Activated T-helper 17 cell treated with anti-CD3 and anti-CD28 coated beads, Interleukin-2, amount 50 U/mL, for 72 hours (primary cell): Measurements from ENCODE around the gene C3AR1. TPM values are rescaled to one million over a fixed set of nuclear protein-coding genes. Genes with fewer than 3 reads are reported as not detected.
"Not testable (repeated sequence)": the region's sequence is repeated elsewhere in the genome, so short reads cannot be mapped to it uniquely, and the experiment has no call there.

Experiments
- ATAC-seq: fragments of 150-1000 bp; cut with Tn5 transposase; replicated peaks from 2 replicates; pipeline ENCODE4 v1.10.0; 2021; ENCODE audit warnings: mild to moderate bottlenecking, moderate library complexity
- H3K27ac Mint-ChIP-seq: one replicate; pipeline ENCODE4 v1.8.0; 2022; ENCODE audit warnings: mixed read lengths
- H3K27me3 Mint-ChIP-seq: one replicate; pipeline ENCODE4 v1.8.0; 2022; ENCODE audit warnings: mixed read lengths
- H3K36me3 Mint-ChIP-seq: one replicate; pipeline ENCODE4 v1.8.0; 2022; ENCODE audit warnings: low read depth, mild to moderate bottlenecking, mixed read lengths
- H3K4me1 Mint-ChIP-seq: one replicate; pipeline ENCODE4 v1.8.0; 2022; ENCODE audit warnings: mixed read lengths
- H3K4me3 Mint-ChIP-seq: one replicate; pipeline ENCODE4 v1.8.0; 2022; ENCODE audit warnings: mild to moderate bottlenecking, mixed read lengths
- H3K9me3 Mint-ChIP-seq: one replicate; pipeline ENCODE4 v1.8.0; 2022; ENCODE audit warnings: mixed read lengths
- total RNA-seq, 2 donors: library from RNA; stranded (reverse); gene quantifications; one replicate each; pipeline ENCODE4 v1.2.3, GENCODE V29; 2022

Gene C3AR1
- total RNA-seq, 2 donors from 2014 or later, result 6.4 to 7.3 TPM

DNA sequence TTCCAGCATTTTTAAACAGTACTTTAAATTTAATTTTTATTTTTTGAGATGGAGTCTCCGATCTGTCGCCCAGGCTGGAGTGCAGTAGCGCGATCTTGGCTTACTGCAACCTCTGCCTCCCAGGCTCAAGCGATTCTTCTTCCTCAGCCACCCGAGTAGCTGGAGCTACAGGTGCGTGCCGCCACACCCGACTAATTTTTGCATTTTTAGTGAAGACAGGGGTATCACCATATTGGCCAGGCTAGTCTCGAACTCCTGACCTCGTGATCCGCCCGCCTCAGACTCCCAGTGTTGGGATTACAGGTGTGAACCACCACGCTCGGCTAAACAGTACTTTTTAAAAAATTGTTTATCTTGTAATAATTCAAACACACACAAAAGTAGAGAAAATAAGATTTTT is 37.9 kb downstream of the C3AR1 start:
- H3K4me3 Mint-ChIP-seq, result peak overlapping the region; percentile 96
- ATAC-seq, result no peak
- peaks cover 4% of the 10 kb centered on the region for H3K4me1 Mint-ChIP-seq
- H3K36me3 Mint-ChIP-seq, result peaks cover 14% of the 10 kb centered on the region
- H3K9me3 Mint-ChIP-seq, result no peaks in the 10 kb centered on the region
- H3K27me3 Mint-ChIP-seq, result no peaks in the 10 kb centered on the region
- H3K27ac Mint-ChIP-seq, result peak overlapping the region; percentile 99

GRCh38 chr12:8027856-8028255 is 38.3 kb downstream of the C3AR1 start:
- Mint-ChIP-seq H3K9me3 (no peaks in the 10 kb centered on the region), H3K36me3 (peaks cover 14% of the 10 kb centered on the region), H3K4me3 (peak overlapping the region; percentile 96), H3K27me3 (no peaks in the 10 kb centered on the region), H3K4me1 (peaks cover 4% of the 10 kb centered on the region), H3K27ac (peak overlapping the region; percentile 99)
- ATAC-seq, result no peak

DNA sequence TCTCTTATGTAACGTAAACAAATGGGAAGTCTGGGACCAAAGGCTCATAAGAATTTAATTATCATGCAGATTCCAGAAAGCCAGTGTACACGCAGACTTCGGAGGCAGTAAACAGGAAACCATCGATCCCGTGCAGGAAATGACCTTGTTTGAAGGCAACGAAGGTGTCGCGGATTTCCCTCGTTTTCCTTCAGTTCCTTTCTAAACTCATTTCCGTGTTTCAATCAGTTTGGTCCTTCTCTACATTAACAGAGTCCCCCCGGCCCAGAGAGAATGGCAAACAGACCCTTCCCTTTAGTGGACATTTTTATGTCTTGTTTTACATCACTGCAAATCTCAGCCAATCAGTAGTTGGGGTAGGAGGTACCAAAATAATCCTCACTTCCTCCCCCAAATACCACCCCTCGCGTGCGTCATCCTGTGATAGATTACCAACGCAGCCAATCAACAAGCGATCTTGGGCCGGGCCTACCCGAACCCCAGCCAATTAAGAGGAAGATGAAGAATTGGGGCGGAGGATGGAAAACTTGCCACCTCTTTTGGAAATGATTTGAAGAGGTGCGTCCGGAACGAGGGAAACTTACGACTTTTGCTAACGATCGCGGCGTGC is 39.8 kb downstream of the C3AR1 start:
- Mint-ChIP-seq H3K9me3 (no peaks in the 10 kb centered on the region), H3K4me3 (peak overlapping the region; percentile 96), H3K36me3 (peaks cover 14% of the 10 kb centered on the region), H3K27me3 (no peaks in the 10 kb centered on the region), H3K4me1 (peaks cover 4% of the 10 kb centered on the region), H3K27ac (peak overlapping the region; percentile 99)
- peak; percentile 98 for ATAC-seq

- Mint-ChIP-seq H3K9me3 (no peaks in the 10 kb centered on the region), H3K4me3 (peak overlapping the region; percentile 47), H3K27ac (no peak overlapping the region)
Observed at GRCh38 chr12:8018666-8019581, 47.2 kb downstream of the C3AR1 start.

GRCh38 chr12:8018213-8018612 is 47.9 kb downstream of the C3AR1 start:
- H3K27me3 Mint-ChIP-seq, result peaks cover 22% of the 10 kb centered on the region
- not testable (repeated sequence) for H3K36me3 Mint-ChIP-seq, H3K9me3 Mint-ChIP-seq, ATAC-seq, H3K27ac Mint-ChIP-seq, H3K4me1 Mint-ChIP-seq
- H3K4me3 Mint-ChIP-seq, result peak overlapping the region; percentile 47

More at GRCh38 chr12:8018666-8019581, 47.2 kb downstream of the C3AR1 start:
- H3K36me3 Mint-ChIP-seq, result no peaks in the 10 kb centered on the region
- peak; percentile 43 for ATAC-seq
- H3K4me1 Mint-ChIP-seq, result no peaks in the 10 kb centered on the region
- H3K27me3 Mint-ChIP-seq, result peaks cover 22% of the 10 kb centered on the region

DNA sequence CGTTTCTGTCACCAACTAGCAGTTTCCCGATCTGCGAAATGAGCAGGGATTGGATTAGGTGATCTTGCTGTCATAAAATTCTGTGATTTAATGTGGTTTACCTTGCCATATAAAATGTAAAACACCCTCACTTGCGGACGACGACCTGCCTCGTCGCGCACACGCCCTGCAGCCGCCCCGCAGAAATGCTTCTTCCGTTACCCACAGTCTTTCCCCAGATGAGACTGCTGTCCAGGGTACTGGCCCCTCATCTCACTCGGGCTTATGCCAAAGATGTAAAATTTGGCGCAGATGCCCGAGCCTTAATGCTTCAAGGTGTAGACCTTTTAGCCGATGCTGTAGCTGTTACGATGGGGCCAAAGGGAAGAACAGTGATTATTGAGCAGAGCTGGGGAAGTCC is 51.3 kb downstream of the C3AR1 start:
- no peak for ATAC-seq
- Mint-ChIP-seq H3K27me3 (peaks cover 27% of the 10 kb centered on the region), H3K36me3 (no peaks in the 10 kb centered on the region), H3K4me3 (no peak overlapping the region), H3K9me3 (no peaks in the 10 kb centered on the region), H3K27ac (no peak overlapping the region), H3K4me1 (no peaks in the 10 kb centered on the region)

DNA sequence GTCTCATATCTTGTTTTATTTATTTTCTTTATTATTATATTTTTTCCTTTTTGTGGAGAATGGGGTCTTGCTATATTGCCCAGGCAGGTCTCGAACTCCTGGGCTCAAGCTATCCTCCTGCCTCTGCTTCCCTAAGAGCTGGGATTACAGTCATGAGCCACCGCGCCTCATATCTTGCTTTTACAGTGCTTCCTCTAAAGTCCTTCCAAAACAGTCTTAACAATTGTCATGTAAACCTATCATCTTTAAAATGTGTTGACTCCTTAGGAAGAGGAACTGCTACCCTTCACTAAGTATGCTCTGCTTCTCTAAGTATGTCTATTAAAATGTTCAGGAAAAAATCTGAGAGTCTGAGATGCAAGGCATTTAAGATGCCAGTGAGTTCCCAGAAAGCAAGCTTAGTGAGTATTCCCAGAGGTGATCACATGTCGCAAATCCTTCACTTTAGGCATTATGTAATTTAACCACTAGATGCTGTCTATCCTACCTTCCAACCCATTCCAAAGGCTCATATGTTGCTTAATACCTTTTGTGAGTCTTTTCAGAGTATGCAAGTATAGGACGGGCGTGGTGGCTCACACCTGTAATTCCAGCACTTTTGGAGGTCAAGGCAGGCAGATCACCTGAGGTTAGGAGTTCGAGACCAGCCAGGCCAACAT is 53.4 kb downstream of the C3AR1 start:
- Mint-ChIP-seq H3K9me3 (no peaks in the 10 kb centered on the region), H3K36me3 (no peaks in the 10 kb centered on the region), H3K4me3 (no peak overlapping the region), H3K27me3 (peaks cover 27% of the 10 kb centered on the region), H3K27ac (no peak overlapping the region), H3K4me1 (no peaks in the 10 kb centered on the region)
- ATAC-seq, result no peak

DNA sequence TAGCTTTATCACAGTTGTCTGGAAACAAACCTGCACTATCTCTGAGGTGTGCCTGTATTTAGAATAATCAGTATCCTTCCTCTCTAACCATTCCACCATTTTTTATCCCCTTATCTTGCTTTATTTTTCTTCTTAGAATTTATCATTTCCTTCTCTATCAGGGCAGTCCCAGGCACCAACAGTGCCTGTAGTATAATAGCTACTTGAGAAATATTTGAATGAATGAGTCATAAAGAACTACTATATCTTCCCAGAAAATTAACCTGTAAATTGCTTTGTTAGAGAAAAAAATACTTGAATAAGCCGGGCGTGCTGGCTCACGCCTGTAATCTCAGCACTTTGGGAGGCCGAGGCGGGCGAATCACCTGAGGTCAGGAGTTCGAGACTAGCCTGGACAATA is 54.8 kb downstream of the C3AR1 start:
- Mint-ChIP-seq H3K4me3 (no peak overlapping the region), H3K27me3 (peaks cover 19% of the 10 kb centered on the region), H3K36me3 (no peaks in the 10 kb centered on the region), H3K9me3 (no peaks in the 10 kb centered on the region), H3K27ac (no peak overlapping the region), H3K4me1 (no peaks in the 10 kb centered on the region)
- no peak for ATAC-seq

Other genes with a start within 250 kb of the C3AR1 start
- gene SLC2A14, start 193.4 kb downstream of the C3AR1 start, total RNA-seq, result 1 to 10 TPM in 1 of 2 donors, under 1 TPM in 1; 0.58 to 2.3 TPM
- 1,000 to 10,000 TPM in 1 of 2 donors, 100 to 1,000 TPM in 1; 296 to 1,246 TPM for gene SLC2A3, start 130.2 kb downstream of the C3AR1 start, total RNA-seq
- 10 to 100 TPM; 14.3 to 15.1 TPM for gene FOXJ2, start 33.6 kb downstream of the C3AR1 start, total RNA-seq
- 10 to 100 TPM; 30.0 to 32.9 TPM for gene NECAP1, start 15.9 kb upstream of the C3AR1 start, total RNA-seq
- gene CLEC4A, start 57.3 kb upstream of the C3AR1 start, total RNA-seq, result 1 to 10 TPM in 1 of 2 donors, under 1 TPM in 1; 0.22 to 2.6 TPM
- gene ZNF705A, start 90.7 kb upstream of the C3AR1 start, total RNA-seq, result not detected
- under 1 TPM in 1 of 2 donors, not detected in 1; 0.24 TPM for gene FAM90A1, start 161.3 kb upstream of the C3AR1 start, total RNA-seq